ENCODE results near the gene FBXW11.

DNA sequence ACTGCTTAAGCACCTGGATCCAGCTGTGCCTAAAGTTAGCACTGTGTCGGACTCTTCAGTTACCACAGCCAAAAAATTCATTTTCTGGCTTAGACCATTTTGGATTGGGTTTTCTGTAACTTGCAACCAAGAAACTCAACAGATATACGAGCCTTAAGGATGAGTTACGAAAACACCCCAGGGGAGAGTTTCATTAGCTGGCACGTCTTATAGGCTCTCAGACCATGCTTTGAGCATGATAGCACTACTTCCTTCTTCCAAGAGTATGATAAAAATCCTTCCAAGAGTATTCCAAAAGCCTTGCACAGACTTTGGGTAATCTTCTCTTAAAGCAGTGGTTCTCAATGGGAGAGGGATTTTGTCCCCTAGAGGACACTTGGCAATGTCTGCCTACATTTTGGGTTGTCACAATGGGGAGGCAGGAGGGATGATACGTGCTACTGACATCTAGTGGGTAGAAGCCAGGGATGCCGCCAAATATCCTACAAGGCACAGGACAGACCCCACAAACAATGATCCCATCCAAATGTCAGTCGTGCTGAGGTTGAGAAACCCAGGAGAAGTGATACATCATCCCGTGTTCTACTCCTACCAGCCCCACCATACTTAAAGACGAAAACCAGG, 156.0 kb downstream of the FBXW11 start:
- TF ChIP-seq, protein P1, sequence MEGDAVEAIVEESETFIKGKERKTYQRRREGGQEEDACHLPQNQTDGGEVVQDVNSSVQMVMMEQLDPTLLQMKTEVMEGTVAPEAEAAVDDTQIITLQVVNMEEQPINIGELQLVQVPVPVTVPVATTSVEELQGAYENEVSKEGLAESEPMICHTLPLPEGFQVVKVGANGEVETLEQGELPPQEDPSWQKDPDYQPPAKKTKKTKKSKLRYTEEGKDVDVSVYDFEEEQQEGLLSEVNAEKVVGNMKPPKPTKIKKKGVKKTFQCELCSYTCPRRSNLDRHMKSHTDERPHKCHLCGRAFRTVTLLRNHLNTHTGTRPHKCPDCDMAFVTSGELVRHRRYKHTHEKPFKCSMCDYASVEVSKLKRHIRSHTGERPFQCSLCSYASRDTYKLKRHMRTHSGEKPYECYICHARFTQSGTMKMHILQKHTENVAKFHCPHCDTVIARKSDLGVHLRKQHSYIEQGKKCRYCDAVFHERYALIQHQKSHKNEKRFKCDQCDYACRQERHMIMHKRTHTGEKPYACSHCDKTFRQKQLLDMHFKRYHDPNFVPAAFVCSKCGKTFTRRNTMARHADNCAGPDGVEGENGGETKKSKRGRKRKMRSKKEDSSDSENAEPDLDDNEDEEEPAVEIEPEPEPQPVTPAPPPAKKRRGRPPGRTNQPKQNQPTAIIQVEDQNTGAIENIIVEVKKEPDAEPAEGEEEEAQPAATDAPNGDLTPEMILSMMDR (IDR thresholded peaks at IDR 0.05 in 8 of 11, conservative IDR thresholded peaks at IDR 0.05 in 3 of 11), result peak in 1 of 11 experiments; percentile 18
- no peak for TF ChIP-seq POLR2A (IDR thresholded peaks at IDR 0.05)

Data from spleen (tissue), 7 donors.